DND-41 (cell line): Measurements from ENCODE around the gene VTI1A.

Experiments
- ATAC-seq: fragments of 200-7000 bp; cut with Tn5 transposase; 3 replicates; pipeline ENCODE4 v1.9.1; 2021; ENCODE audit warnings: low read depth; ENCODE audit not compliant: insufficient read depth
- DNase-seq: peaks from one replicate; pipeline ENCODE4 v3.0.0-alpha.2; 2020
- H2AFZ ChIP-seq: 2 replicates; pipeline ENCODE4 v1.6.0; 2012; ENCODE audit warnings: low read depth, low read length
- H3K27ac ChIP-seq: 2 replicates; pipeline ENCODE4 v1.5.1; 2012; ENCODE audit warnings: low read length, inconsistent platforms
- H3K27me3 ChIP-seq: fragments of 200-600 bp; sonication (generic); 2 replicates; pipeline ENCODE4 v1.6.0; 2012; ENCODE audit warnings: low read length, mild to moderate bottlenecking, inconsistent platforms; ENCODE audit not compliant: insufficient read depth, poor library complexity
- H3K36me3 ChIP-seq: 2 replicates; pipeline ENCODE4 v1.5.1; 2012; ENCODE audit warnings: low read length, inconsistent platforms; ENCODE audit not compliant: insufficient read depth
- H3K4me1 ChIP-seq: 2 replicates; pipeline ENCODE4 v1.5.1; 2012; ENCODE audit warnings: mild to moderate bottlenecking, low read length; ENCODE audit not compliant: insufficient read depth
- H3K4me2 ChIP-seq: 2 replicates; pipeline ENCODE4 v1.6.0; 2012; ENCODE audit warnings: mild to moderate bottlenecking, moderate library complexity, low read length, inconsistent platforms; ENCODE audit not compliant: insufficient read depth
- H3K4me3 ChIP-seq, 2 experiments: fragments of 200-600 bp in 1 of 2; shearing (Covaris generic) in 1 of 2; 2 replicates each; pipeline ENCODE4 v1.5.1; 2012 to 2016; ENCODE audit warnings: inconsistent platforms in 2 of 2, low read length in 2 of 2, mild to moderate bottlenecking in 2 of 2, low read depth in 1 of 2, moderate library complexity in 1 of 2
- H3K79me2 ChIP-seq: 2 replicates; pipeline ENCODE4 v1.6.0; 2012; ENCODE audit warnings: low read length, inconsistent platforms; ENCODE audit not compliant: insufficient read depth
- H3K9ac ChIP-seq: 2 replicates; pipeline ENCODE4 v1.6.0; 2012; ENCODE audit warnings: low read depth, mild to moderate bottlenecking, inconsistent platforms, low read length, moderate library complexity
- H3K9me3 ChIP-seq: 2 replicates; pipeline ENCODE4 v1.5.1; 2012; ENCODE audit warnings: low read length, moderate library complexity, mild to moderate bottlenecking, inconsistent platforms; ENCODE audit not compliant: insufficient read depth, severe bottlenecking
- H4K20me1 ChIP-seq: 2 replicates; pipeline ENCODE4 v1.6.0; 2012; ENCODE audit warnings: low read length; ENCODE audit not compliant: insufficient read depth
- CTCF ChIP-seq: IDR thresholded peaks from 2 replicates; pipeline ENCODE4 v1.5.1; 2012; ENCODE audit warnings: borderline replicate concordance, low read length, moderate library complexity, mild to moderate bottlenecking; ENCODE audit not compliant: poor library complexity, severe bottlenecking; ENCODE audit errors: extremely low read depth
- EZH2 ChIP-seq: IDR thresholded peaks from 3 replicates; pipeline ENCODE4 v1.6.1; 2012; ENCODE audit warnings: borderline replicate concordance, low read depth, mild to moderate bottlenecking, moderate library complexity, low read length, inconsistent platforms; ENCODE audit not compliant: severe bottlenecking

The VTI1A gene

GRCh38 chr10:112783351-112784021 lies 336.5 kb downstream of the VTI1A start:
- TF ChIP-seq CTCF (no peak), EZH2 (no peak)
- ATAC-seq (no peak), DNase-seq (no peak)
- Histone ChIP-seq H3K9me3 (no peaks in the 10 kb centered on the region), H3K4me1 (peaks cover 14% of the 10 kb centered on the region), H3K9ac (no peak overlapping the region), H3K27me3 (no peaks in the 10 kb centered on the region), H2AFZ (no peak overlapping the region), H3K27ac (no peak overlapping the region), H3K36me3 (no peaks in the 10 kb centered on the region), H3K4me2 (no peak overlapping the region), H3K79me2 (no peaks in the 10 kb centered on the region), H3K4me3 (no peak overlapping the region), H4K20me1 (no peaks in the 10 kb centered on the region)

- Histone ChIP-seq H3K4me1 (peaks cover 8% of the 10 kb centered on the region), H3K36me3 (no peaks in the 10 kb centered on the region), H3K27ac (no peak overlapping the region), H3K4me3 (no peak overlapping the region), H3K27me3 (no peaks in the 10 kb centered on the region), H3K9me3 (no peaks in the 10 kb centered on the region), H2AFZ (no peak overlapping the region), H3K4me2 (no peak overlapping the region), H3K9ac (no peak overlapping the region), H4K20me1 (no peaks in the 10 kb centered on the region), H3K79me2 (no peaks in the 10 kb centered on the region)
- no peak for ATAC-seq
- DNase-seq: no peak
- TF ChIP-seq CTCF (no peak), EZH2 (no peak)
Observed at GRCh38 chr10:112784022-112784461, 337.0 kb downstream of the VTI1A start.

GRCh38 chr10:112785089-112785488 lies 338.1 kb downstream of the VTI1A start:
- Histone ChIP-seq H4K20me1 (no peaks in the 10 kb centered on the region), H3K4me2 (no peak overlapping the region), H2AFZ (no peak overlapping the region), H3K27ac (no peak overlapping the region), H3K27me3 (no peaks in the 10 kb centered on the region), H3K79me2 (no peaks in the 10 kb centered on the region), H3K36me3 (no peaks in the 10 kb centered on the region), H3K4me3 (no peak overlapping the region), H3K4me1 (no peaks in the 10 kb centered on the region), H3K9me3 (peaks cover 5% of the 10 kb centered on the region), H3K9ac (no peak overlapping the region)
- DNase-seq: no peak
- no peak for TF ChIP-seq CTCF
- TF ChIP-seq EZH2: no peak
- no peak for ATAC-seq
